IMR-90 (cell line): ENCODE measurements around the gene APMAP. TPM values are rescaled to one million over a fixed set of nuclear protein-coding genes. Genes with fewer than 3 reads are reported as not detected.

Experiments used
- ATAC-seq: fragments of 200-7000 bp; cut with Tn5 transposase; 2 replicates; pipeline ENCODE4 v1.9.1; 2020; ENCODE audit warnings: low read depth, mild to moderate bottlenecking, moderate library complexity
- BruUV-seq: library from RNA; stranded (reverse); fragments of 400-500 nt; replicated peaks from 2 replicates; lab custom pipeline; 2021; lab: Mats Ljungman, UMichigan
- CTCF ChIA-PET: fragments of 300-600 bp; formaldehyde crosslinking; extraction: SDS; loops from one replicate; lab custom pipeline; 2021; ENCODE audit warnings: antibody characterized with exemption; lab: Yijun Ruan, JAX
- POLR2A ChIA-PET: fragments of 300-600 bp; sonication (Branson Sonifier 250); formaldehyde crosslinking; loops from one replicate; lab custom pipeline; 2022; ENCODE audit warnings: antibody characterized with exemption; ENCODE audit not compliant: unreplicated experiment; lab: Charles Lee
- DNase-seq: peaks from one replicate; pipeline ENCODE4 v3.0.0; 2013
- H2AFZ ChIP-seq: replicated peaks from 2 replicates; pipeline ENCODE3; 2013; ENCODE audit warnings: low read length, mild to moderate bottlenecking; ENCODE audit not compliant: poor library complexity
- H2AK5ac ChIP-seq: 2 replicates; pipeline ENCODE4 v1.6.1; 2013; ENCODE audit warnings: low read depth, low read length, inconsistent platforms
- H2AK9ac ChIP-seq: replicated peaks from 2 replicates; pipeline ENCODE3; 2013; ENCODE audit warnings: mild to moderate bottlenecking, low read depth, low read length, moderate library complexity; ENCODE audit not compliant: poor library complexity
- H2BK120ac ChIP-seq: 2 replicates; pipeline ENCODE4 v1.6.1; 2013; ENCODE audit warnings: low read depth, low read length, inconsistent platforms
- H2BK15ac ChIP-seq: 3 replicates; pipeline ENCODE4 v1.6.1; 2013; ENCODE audit warnings: low read depth, low read length, inconsistent platforms
- H2BK20ac ChIP-seq: 2 replicates; pipeline ENCODE4 v1.6.1; 2013; ENCODE audit warnings: low read depth, mild to moderate bottlenecking, inconsistent platforms, low read length, moderate library complexity
- H2BK5ac ChIP-seq: 2 replicates; pipeline ENCODE4 v1.6.1; 2013; ENCODE audit warnings: mild to moderate bottlenecking, low read depth, low read length, inconsistent platforms; ENCODE audit not compliant: poor library complexity, severe bottlenecking
- H3K14ac ChIP-seq: replicated peaks from 2 replicates; pipeline ENCODE4 v1.6.1; 2013; ENCODE audit warnings: low read depth, low read length, inconsistent platforms
- H3K18ac ChIP-seq: 2 replicates; pipeline ENCODE4 v1.6.1; 2013; ENCODE audit warnings: low read depth, low read length, control low read depth
- H3K23ac ChIP-seq: 2 replicates; pipeline ENCODE4 v1.6.1; 2013; ENCODE audit warnings: low read depth, low read length, inconsistent platforms
- H3K27ac ChIP-seq: 2 replicates; pipeline ENCODE4 v1.5.1; 2013; ENCODE audit warnings: mild to moderate bottlenecking, control low read depth, low read length; ENCODE audit not compliant: insufficient read depth
- H3K27me3 ChIP-seq: 2 replicates; pipeline ENCODE4 v1.6.1; 2013; ENCODE audit warnings: low read length; ENCODE audit not compliant: control insufficient read depth, insufficient read depth
- H3K36me3 ChIP-seq: 2 replicates; pipeline ENCODE4 v1.6.1; 2013; ENCODE audit warnings: low read length, mixed read lengths; ENCODE audit not compliant: control insufficient read depth, insufficient read depth
- H3K4ac ChIP-seq: 2 replicates; pipeline ENCODE4 v1.6.1; 2013; ENCODE audit warnings: low read depth, low read length, inconsistent platforms
- H3K4me1 ChIP-seq: 2 replicates; pipeline ENCODE4 v1.6.1; 2013; ENCODE audit warnings: low read length, mixed read lengths; ENCODE audit not compliant: control insufficient read depth, insufficient read depth
- H3K4me2 ChIP-seq: 2 replicates; pipeline ENCODE4 v1.6.1; 2013; ENCODE audit warnings: low read depth, mild to moderate bottlenecking, control low read depth, low read length, moderate library complexity
- H3K4me3 ChIP-seq: 2 replicates; pipeline ENCODE4 v1.5.1; 2013; ENCODE audit warnings: low read depth, mild to moderate bottlenecking, control low read depth, low read length, moderate library complexity; ENCODE audit not compliant: insufficient read depth
- H3K56ac ChIP-seq: 2 replicates; pipeline ENCODE4 v1.6.1; 2013; ENCODE audit warnings: low read length, inconsistent platforms; ENCODE audit not compliant: insufficient read depth; ENCODE audit errors: extremely low read depth
- H3K79me1 ChIP-seq, 2 experiments: 2 replicates each; pipeline ENCODE4 v1.6.1; 2013; ENCODE audit warnings: low read length in 2 of 2, inconsistent platforms in 1 of 2, low read depth in 1 of 2
- H3K9ac ChIP-seq: 2 replicates; pipeline ENCODE4 v1.6.1; 2013; ENCODE audit warnings: low read depth, low read length, control low read depth
- H3K9me1 ChIP-seq: 2 replicates; pipeline ENCODE4 v1.6.1; 2013; ENCODE audit warnings: low read length, inconsistent platforms; ENCODE audit not compliant: insufficient read depth
- H3K9me3 ChIP-seq: 2 replicates; pipeline ENCODE4 v1.6.1; 2013; ENCODE audit warnings: low read length; ENCODE audit not compliant: control insufficient read depth, insufficient read depth
- H4K20me1 ChIP-seq: 2 replicates; pipeline ENCODE4 v1.6.1; 2013; ENCODE audit warnings: low read length, inconsistent platforms; ENCODE audit not compliant: insufficient read depth
- H4K5ac ChIP-seq: 2 replicates; pipeline ENCODE4 v1.6.1; 2013; ENCODE audit warnings: mild to moderate bottlenecking, low read depth, low read length, control low read depth
- H4K8ac ChIP-seq, 2 experiments: 2 replicates each; pipeline ENCODE4 v1.6.1; 2013; ENCODE audit warnings: low read depth in 2 of 2, low read length in 2 of 2, control low read depth in 1 of 2, inconsistent platforms in 1 of 2
- H4K91ac ChIP-seq: 2 replicates; pipeline ENCODE4 v1.6.1; 2013; ENCODE audit warnings: low read depth, low read length, inconsistent platforms; ENCODE audit not compliant: insufficient read depth
- CEBPB ChIP-seq: IDR thresholded peaks from 2 replicates; pipeline ENCODE4 v1.6.1; 2012; ENCODE audit warnings: low read depth, low read length, improper control_type of control experiment
- CHD1 ChIP-seq: IDR thresholded peaks from 2 replicates; pipeline ENCODE4 v1.6.1; 2012; ENCODE audit warnings: low read depth, low read length, improper control_type of control experiment
- ELK1 ChIP-seq: fragments of 150-350 bp; IDR thresholded peaks from 2 replicates; pipeline ENCODE4 v1.6.1; 2016; ENCODE audit warnings: low read depth, mild to moderate bottlenecking, low read length, moderate library complexity, borderline replicate concordance
- FOS ChIP-seq: fragments of 150-350 bp; IDR thresholded peaks from 2 replicates; pipeline ENCODE4 v1.6.1; 2016; ENCODE audit warnings: low read depth, low read length
- MAFK ChIP-seq: IDR thresholded peaks from 2 replicates; pipeline ENCODE4 v1.6.1; 2012; ENCODE audit warnings: low read depth, low read length, improper control_type of control experiment
- MAZ ChIP-seq: IDR thresholded peaks from 2 replicates; pipeline ENCODE4 v1.6.1; 2012; ENCODE audit warnings: low read depth, mild to moderate bottlenecking, low read length, improper control_type of control experiment, moderate library complexity, borderline replicate concordance
- MXI1 ChIP-seq: IDR thresholded peaks from 2 replicates; pipeline ENCODE4 v1.6.1; 2012; ENCODE audit warnings: low read depth, mild to moderate bottlenecking, low read length, moderate library complexity, borderline replicate concordance
- NFE2L2 ChIP-seq: fragments of 150-350 bp; IDR thresholded peaks from 2 replicates; pipeline ENCODE4 v1.6.1; 2016; ENCODE audit warnings: low read depth, mild to moderate bottlenecking, low read length
- POLR2A ChIP-seq: IDR thresholded peaks from 2 replicates; pipeline ENCODE4 v1.6.1; 2012; ENCODE audit warnings: mild to moderate bottlenecking, low read depth, low read length
- RAD21 ChIP-seq: IDR thresholded peaks from 2 replicates; pipeline ENCODE4 v1.6.1; 2012; ENCODE audit warnings: low read length, improper control_type of control experiment
- RCOR1 ChIP-seq: IDR thresholded peaks from 2 replicates; pipeline ENCODE4 v1.6.1; 2012; ENCODE audit warnings: mild to moderate bottlenecking, low read length, improper control_type of control experiment; ENCODE audit not compliant: insufficient replicate concordance
- RFX5 ChIP-seq: IDR thresholded peaks from 2 replicates; pipeline ENCODE4 v1.8.0; 2012; ENCODE audit warnings: low read depth, mild to moderate bottlenecking, low read length, moderate library complexity
- SMC3 ChIP-seq: fragments of 150-350 bp; IDR thresholded peaks from 2 replicates; pipeline ENCODE4 v1.6.1; 2016; ENCODE audit warnings: low read depth, mild to moderate bottlenecking, antibody characterized with exemption, low read length, moderate library complexity
- USF2 ChIP-seq: fragments of 150-350 bp; IDR thresholded peaks from 2 replicates; pipeline ENCODE4 v1.6.1; 2017; ENCODE audit warnings: mild to moderate bottlenecking, antibody characterized with exemption, low read length, low read depth
- WGBS, 2 experiments: methylation state at CpG; one replicate each; pipeline versions ENCODE4 v1.1.5 to v1.1.7; 2013; ENCODE audit warnings: missing lambda C conversion rate in 2 of 2; ENCODE audit not compliant: insufficient read length in 1 of 2; ENCODE audit errors: extremely low coverage in 2 of 2; 5-methylcytosine and 5-hydroxymethylcytosine counted together
- dilution Hi-C: fragments of 300-500 bp; cut with HindIII; formaldehyde crosslinking; loops from one replicate; pipeline ENCODE4 v1.14.3; 2018; ENCODE audit warnings: low sequenced_read_pairs; ENCODE audit not compliant: unreplicated experiment
- in situ Hi-C: fragments of 300-500 bp; cut with MboI; formaldehyde crosslinking; loops from 3 replicates; pipeline ENCODE4 v1.14.3; 2019; ENCODE audit warnings: low sequenced_read_pairs, inconsistent platforms, mixed read lengths
- intact Hi-C: fragments of 100-400 bp; cut with micrococcal nuclease; formaldehyde crosslinking; loops from 2 replicates; pipeline ENCODE4 v1.10.0; 2022
- polyA plus RNA-seq, 3 experiments: library from polyadenylated mRNA; depleted of rRNA; stranded (reverse); fragments of >200 nt; gene quantifications; 2 replicates each; pipeline ENCODE4 v1.2.3, GENCODE V29; 2012; ENCODE audit warnings: low replicate concordance in 1 of 3
- total RNA-seq: library from RNA; depleted of rRNA; stranded (reverse); fragments of >200 nt; gene quantifications from 2 replicates; pipeline ENCODE4 v1.2.3, GENCODE V29; 2012

Gene APMAP
- total and polyA plus RNA-seq, 2 of the 4 experiments (the other 2 are of a cell fraction): 67.2 to 88.8 TPM

- TF ChIP-seq RFX5 (no peak), FOS (no peak)
These were observed 6.3 kb upstream of the APMAP start (continued) for GRCh38 chr20:24998631-24999445.

- no peaks in the 10 kb centered on the region for H3K9me1 ChIP-seq
- H3K27me3 ChIP-seq: peaks cover 32% of the 10 kb centered on the region
- dilution Hi-C loops: no loop called here
- WGBS, 2 experiments: no CpG with 5 or more reads among the region's 3 CpGs
- H2BK15ac ChIP-seq: no peak overlapping the region
- H3K14ac ChIP-seq: no peak overlapping the region
- no peak overlapping the region for H3K4me2 ChIP-seq
- POLR2A ChIA-PET: no interaction called here
- H2AK9ac ChIP-seq: no peak overlapping the region
- H2BK120ac ChIP-seq: no peak overlapping the region
- no peaks in the 10 kb centered on the region for H4K20me1 ChIP-seq
- H3K4me3 ChIP-seq: no peak overlapping the region
- H3K56ac ChIP-seq: no peak overlapping the region
- in situ Hi-C loops: loop anchor here (5.0 to 25.0 kb wide), 5 partner anchors 64 to 864 kb away; partner anchors contain the start of genes NINL and ZNF337
- DNase-seq (no peak), ATAC-seq (no peak)
- H2BK20ac ChIP-seq: no peak overlapping the region
- H3K18ac ChIP-seq: no peak overlapping the region
- no peak overlapping the region for H4K8ac ChIP-seq
- TF ChIP-seq CHD1 (no peak), SMC3 (no peak), RCOR1 (no peak), MAFK (no peak), RAD21 (no peak), CEBPB (no peak), POLR2A (no peak), MAZ (no peak), NFE2L2 (no peak), RFX5 (no peak), ELK1 (no peak), FOS (no peak), USF2 (no peak), MXI1 (no peak)
- no peak overlapping the region for H4K91ac ChIP-seq
- H3K23ac ChIP-seq: 0 out of 2 replicates have a peak overlapping the region, but pooled peaks have one; percentile 25
- H3K9ac ChIP-seq: no peak overlapping the region
- H3K36me3 ChIP-seq: no peaks in the 10 kb centered on the region
- H2AK5ac ChIP-seq: no peak overlapping the region
- BruUV-seq: no TSS peak
- intact Hi-C loops: no loop called here
- no peak overlapping the region for H3K27ac ChIP-seq
- no peak overlapping the region for H3K4ac ChIP-seq
- no peak overlapping the region for H2AFZ ChIP-seq
- CTCF ChIA-PET: interaction anchor here (1.1 kb wide), 1 partner anchor 67 kb away, joined by 3 read pairs; no protein-coding TSS in a partner anchor
- peaks cover 2% of the 10 kb centered on the region; the same call in 1 of the 2 replicates for H3K4me1 ChIP-seq
- no peak overlapping the region for H2BK5ac ChIP-seq
- no peaks in the 10 kb centered on the region for H3K9me3 ChIP-seq
- no peak overlapping the region for H4K5ac ChIP-seq
- H3K79me1 ChIP-seq: no peaks in the 10 kb centered on the region
These were observed 5.6 kb upstream of the APMAP start for GRCh38 chr20:24998121-24998520.
